Measurements from ENCODE around the gene JPH3.

Gene JPH3

GRCh38 chr16:87667946-87668345 lies 65.6 kb downstream of the JPH3 start:
- DNase-seq = no peak
- H3K4me3 ChIP-seq (ENCODE audit: low read depth, low read length) = no peak overlapping the region
- TF ChIP-seq CTCF (IDR thresholded peaks at IDR 0.05; ENCODE audit: low read depth, low read length, missing control alignments) = no peak
- in situ Hi-C loops (cut with HindIII; ENCODE audit: low pct_ligation_motif_present, low sequenced_read_pairs) = no loop called here
- no peaks in the 10 kb centered on the region for H3K36me3 ChIP-seq (replicated peaks)
- no peak overlapping the region for H3K27ac ChIP-seq
- H3K27me3 ChIP-seq (replicated peaks) = peaks cover 5% of the 10 kb centered on the region

GRCh38 chr16:87669672-87670071 lies 67.4 kb downstream of the JPH3 start:
- TF ChIP-seq CTCF (IDR thresholded peaks at IDR 0.05; ENCODE audit: low read depth, low read length, missing control alignments) = no peak
- H3K4me3 ChIP-seq (ENCODE audit: low read depth, low read length) = no peak overlapping the region
- DNase-seq = no peak
- H3K36me3 ChIP-seq (replicated peaks) = no peaks in the 10 kb centered on the region
- H3K27me3 ChIP-seq (replicated peaks) = peaks cover 5% of the 10 kb centered on the region
- in situ Hi-C loops (cut with HindIII; ENCODE audit: low pct_ligation_motif_present, low sequenced_read_pairs) = no loop called here
- H3K27ac ChIP-seq = no peak overlapping the region

- Histone ChIP-seq H3K27ac (no peak overlapping the region), H3K4me3 (ENCODE audit: low read depth, low read length) (no peak overlapping the region), H3K36me3 (replicated peaks) (no peaks in the 10 kb centered on the region), H3K27me3 (replicated peaks) (peaks cover 5% of the 10 kb centered on the region)
- DNase-seq = no peak
- in situ Hi-C loops (cut with HindIII; ENCODE audit: low pct_ligation_motif_present, low sequenced_read_pairs) = no loop called here
- TF ChIP-seq CTCF (IDR thresholded peaks at IDR 0.05; ENCODE audit: low read depth, low read length, missing control alignments) = no peak
Measured at GRCh38 chr16:87671221-87671620, 68.9 kb downstream of the JPH3 start.

GRCh38 chr16:87671715-87672270 lies 69.5 kb downstream of the JPH3 start:
- in situ Hi-C loops (cut with HindIII; ENCODE audit: low pct_ligation_motif_present, low sequenced_read_pairs) = no loop called here
- Histone ChIP-seq H3K36me3 (replicated peaks) (no peaks in the 10 kb centered on the region), H3K27ac (no peak overlapping the region), H3K4me3 (ENCODE audit: low read depth, low read length) (no peak overlapping the region), H3K27me3 (replicated peaks) (peaks cover 5% of the 10 kb centered on the region)
- no peak for DNase-seq
- TF ChIP-seq CTCF (IDR thresholded peaks at IDR 0.05; ENCODE audit: low read depth, low read length, missing control alignments) = no peak

- H3K36me3 ChIP-seq (replicated peaks) = no peaks in the 10 kb centered on the region
- no peak overlapping the region for H3K4me3 ChIP-seq (ENCODE audit: low read depth, low read length)
- TF ChIP-seq CTCF (IDR thresholded peaks at IDR 0.05; ENCODE audit: low read depth, low read length, missing control alignments) = no peak
- no peak overlapping the region for H3K27ac ChIP-seq
- DNase-seq = no peak
- in situ Hi-C loops (cut with HindIII; ENCODE audit: low pct_ligation_motif_present, low sequenced_read_pairs) = no loop called here
- H3K27me3 ChIP-seq (replicated peaks) = no peaks in the 10 kb centered on the region
Measured at GRCh38 chr16:87674419-87674818, 72.1 kb downstream of the JPH3 start.

- Histone ChIP-seq H3K27me3 (replicated peaks) (no peaks in the 10 kb centered on the region), H3K4me3 (ENCODE audit: low read depth, low read length) (no peak overlapping the region), H3K27ac (no peak overlapping the region), H3K36me3 (replicated peaks) (no peaks in the 10 kb centered on the region)
- no peak for DNase-seq
- in situ Hi-C loops (cut with HindIII; ENCODE audit: low pct_ligation_motif_present, low sequenced_read_pairs) = no loop called here
- no peak for TF ChIP-seq CTCF (IDR thresholded peaks at IDR 0.05; ENCODE audit: low read depth, low read length, missing control alignments)
Measured at GRCh38 chr16:87675111-87675719, 72.9 kb downstream of the JPH3 start.

All from brain microvascular endothelial cell (primary cell).